B cell (primary cell): ENCODE data around the gene ZDHHC14.

Source experiments
- EZH2 ChIP-seq: IDR thresholded peaks from 2 replicates; pipeline ENCODE4 v1.6.1; 2012; ENCODE audit warnings: borderline replicate concordance, low read depth, mild to moderate bottlenecking, moderate library complexity, low read length; ENCODE audit not compliant: insufficient read depth, poor library complexity, severe bottlenecking
- TF ChIP-seq, protein P1 (sequence below): fragments of 200-600 bp; IDR thresholded peaks from one replicate; pipeline ENCODE4 v1.8.0; 2022; ENCODE audit warnings: antibody characterized with exemption, mild to moderate bottlenecking

DNA sequence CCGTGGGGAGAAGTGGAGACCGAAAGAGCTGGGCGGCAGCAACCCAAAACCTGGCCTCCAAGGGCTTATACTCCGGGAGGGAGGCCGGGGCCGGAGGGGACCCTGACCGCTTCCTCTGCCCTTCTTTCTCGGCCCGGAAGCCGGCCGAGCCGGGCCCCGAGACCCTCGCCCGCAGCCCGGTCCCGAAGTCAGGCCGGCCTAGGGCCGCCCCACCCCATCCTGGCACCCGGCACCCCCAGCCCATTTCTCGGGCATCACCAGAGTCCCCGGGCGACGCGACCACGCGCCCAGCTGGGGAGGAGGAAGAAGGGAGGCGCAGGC, 572 bp upstream of the ZDHHC14 start:
- TF ChIP-seq, protein P1, sequence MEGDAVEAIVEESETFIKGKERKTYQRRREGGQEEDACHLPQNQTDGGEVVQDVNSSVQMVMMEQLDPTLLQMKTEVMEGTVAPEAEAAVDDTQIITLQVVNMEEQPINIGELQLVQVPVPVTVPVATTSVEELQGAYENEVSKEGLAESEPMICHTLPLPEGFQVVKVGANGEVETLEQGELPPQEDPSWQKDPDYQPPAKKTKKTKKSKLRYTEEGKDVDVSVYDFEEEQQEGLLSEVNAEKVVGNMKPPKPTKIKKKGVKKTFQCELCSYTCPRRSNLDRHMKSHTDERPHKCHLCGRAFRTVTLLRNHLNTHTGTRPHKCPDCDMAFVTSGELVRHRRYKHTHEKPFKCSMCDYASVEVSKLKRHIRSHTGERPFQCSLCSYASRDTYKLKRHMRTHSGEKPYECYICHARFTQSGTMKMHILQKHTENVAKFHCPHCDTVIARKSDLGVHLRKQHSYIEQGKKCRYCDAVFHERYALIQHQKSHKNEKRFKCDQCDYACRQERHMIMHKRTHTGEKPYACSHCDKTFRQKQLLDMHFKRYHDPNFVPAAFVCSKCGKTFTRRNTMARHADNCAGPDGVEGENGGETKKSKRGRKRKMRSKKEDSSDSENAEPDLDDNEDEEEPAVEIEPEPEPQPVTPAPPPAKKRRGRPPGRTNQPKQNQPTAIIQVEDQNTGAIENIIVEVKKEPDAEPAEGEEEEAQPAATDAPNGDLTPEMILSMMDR: no peak
- no peak for TF ChIP-seq EZH2
